Measurements from ENCODE around the gene AMOTL2.

GRCh38 chr3:134322286-134322685 is 52.0 kb downstream of the AMOTL2 start:
- no peak for TF ChIP-seq CTCF (IDR thresholded peaks at IDR 0.05; ENCODE audit: borderline replicate concordance, extremely low read depth, low read length, poor library complexity, severe bottlenecking)
- no peak for TF ChIP-seq EZH2 (IDR thresholded peaks at IDR 0.05; ENCODE audit: borderline replicate concordance, low read depth, low read length, severe bottlenecking)
